Measurements from ENCODE around the gene FEV. TPM values are rescaled to one million over a fixed set of nuclear protein-coding genes. Genes with fewer than 3 reads are reported as not detected.

FEV gene
- total and polyA plus RNA-seq, 8 donors: 0.35 to 32.6 (median 1.4) TPM

- Histone ChIP-seq H3K27ac (no peak overlapping the region), H3K27me3 (no peaks in the 10 kb centered on the region), H3K36me3 (no peaks in the 10 kb centered on the region), H3K9me3 (no peaks in the 10 kb centered on the region), H3K4me3 (no peak overlapping the region), H3K4me1 (no peaks in the 10 kb centered on the region)
- intact Hi-C loops (cut with DNase I): no loop called here
- ATAC-seq (no peak), FAIRE-seq (no peak), DNase-seq (peak in 1 of 6 donors; percentile 14)
- no peak for TF ChIP-seq CTCF (IDR thresholded peaks at IDR 0.05)
- 84 to 90% methylated on average over 5 of the region's 5 CpGs for WGBS, 2 donors
These were observed 25.9 kb upstream of the FEV start for GRCh38 chr2:219010873-219011272.

GRCh38 chr2:219010162-219010756 is 25.3 kb upstream of the FEV start:
- Histone ChIP-seq H3K4me1 (no peaks in the 10 kb centered on the region), H3K9me3 (no peaks in the 10 kb centered on the region), H3K27me3 (no peaks in the 10 kb centered on the region), H3K4me3 (no peak overlapping the region), H3K27ac (no peak overlapping the region), H3K36me3 (no peaks in the 10 kb centered on the region)
- intact Hi-C loops (cut with DNase I): no loop called here
- DNase-seq (peak in 2 of 6 donors; percentile 40 to 42), FAIRE-seq (no peak), ATAC-seq (peak in 3 of 4 donors; percentile 72 to 86 (median 86))
- 44 to 58% methylated on average over 5 to 6 of the region's 6 CpGs for WGBS, 2 donors
- peak in 3 of 4 donors; percentile 22 to 32 (median 30) for TF ChIP-seq CTCF (IDR thresholded peaks at IDR 0.05)

- FAIRE-seq (no peak), DNase-seq (peak in 1 of 6 donors; percentile 20), ATAC-seq (no peak)
- H3K4me3 ChIP-seq: no peak overlapping the region
- no peaks in the 10 kb centered on the region for H3K9me3 ChIP-seq
- intact Hi-C loops (cut with DNase I): no loop called here
- no peak for TF ChIP-seq CTCF (IDR thresholded peaks at IDR 0.05)
- no peaks in the 10 kb centered on the region for H3K36me3 ChIP-seq
- no peaks in the 10 kb centered on the region for H3K4me1 ChIP-seq
- 63 to 65% methylated on average over 2 of the region's 2 CpGs for WGBS, 2 donors
- no peaks in the 10 kb centered on the region for H3K27me3 ChIP-seq
- H3K27ac ChIP-seq: no peak overlapping the region
These were observed 24.3 kb upstream of the FEV start for GRCh38 chr2:219009294-219009693.

GRCh38 chr2:219003979-219004378 is 19.0 kb upstream of the FEV start:
- ATAC-seq (no peak), FAIRE-seq (no peak), DNase-seq (no peak)
- TF ChIP-seq CTCF (IDR thresholded peaks at IDR 0.05): no peak
- no peaks in the 10 kb centered on the region for H3K27me3 ChIP-seq
- intact Hi-C loops (cut with DNase I): no loop called here
- H3K9me3 ChIP-seq: no peaks in the 10 kb centered on the region
- H3K27ac ChIP-seq: no peak overlapping the region
- H3K4me3 ChIP-seq: no peak overlapping the region
- no peaks in the 10 kb centered on the region for H3K36me3 ChIP-seq
- peaks cover 0 to 6% (median 0%) of the 10 kb centered on the region in 3 donors for H3K4me1 ChIP-seq
- 86 to 98% methylated on average over 3 of the region's 3 CpGs for WGBS, 2 donors

- Histone ChIP-seq H3K27me3 (no peaks in the 10 kb centered on the region), H3K4me3 (peak overlapping the region in 3 of 4 donors; percentile 42 to 83 (median 57)), H3K4me1 (peaks cover 0 to 12% (median 7%) of the 10 kb centered on the region in 3 donors), H3K9me3 (no peaks in the 10 kb centered on the region), H3K36me3 (no peaks in the 10 kb centered on the region), H3K27ac (peak overlapping the region in 1 of 4 donors; percentile 96)
- FAIRE-seq (no peak), ATAC-seq (no peak), DNase-seq (no peak)
- WGBS, 2 donors: 7 to 11% methylated on average over 20 of the region's 20 CpGs
- peak; percentile 39 to 59 (median 44) for TF ChIP-seq CTCF (IDR thresholded peaks at IDR 0.05)
- intact Hi-C loops (cut with DNase I): no loop called here
These were observed 18.3 kb upstream of the FEV start for GRCh38 chr2:219003267-219003634.
